ENCODE data around the gene ITGBL1. TPM values are rescaled to one million over a fixed set of nuclear protein-coding genes. Genes with fewer than 3 reads are reported as not detected.

ITGBL1 gene
- total RNA-seq, 1 donor from 2014 or later, result 5.1 TPM

DNA sequence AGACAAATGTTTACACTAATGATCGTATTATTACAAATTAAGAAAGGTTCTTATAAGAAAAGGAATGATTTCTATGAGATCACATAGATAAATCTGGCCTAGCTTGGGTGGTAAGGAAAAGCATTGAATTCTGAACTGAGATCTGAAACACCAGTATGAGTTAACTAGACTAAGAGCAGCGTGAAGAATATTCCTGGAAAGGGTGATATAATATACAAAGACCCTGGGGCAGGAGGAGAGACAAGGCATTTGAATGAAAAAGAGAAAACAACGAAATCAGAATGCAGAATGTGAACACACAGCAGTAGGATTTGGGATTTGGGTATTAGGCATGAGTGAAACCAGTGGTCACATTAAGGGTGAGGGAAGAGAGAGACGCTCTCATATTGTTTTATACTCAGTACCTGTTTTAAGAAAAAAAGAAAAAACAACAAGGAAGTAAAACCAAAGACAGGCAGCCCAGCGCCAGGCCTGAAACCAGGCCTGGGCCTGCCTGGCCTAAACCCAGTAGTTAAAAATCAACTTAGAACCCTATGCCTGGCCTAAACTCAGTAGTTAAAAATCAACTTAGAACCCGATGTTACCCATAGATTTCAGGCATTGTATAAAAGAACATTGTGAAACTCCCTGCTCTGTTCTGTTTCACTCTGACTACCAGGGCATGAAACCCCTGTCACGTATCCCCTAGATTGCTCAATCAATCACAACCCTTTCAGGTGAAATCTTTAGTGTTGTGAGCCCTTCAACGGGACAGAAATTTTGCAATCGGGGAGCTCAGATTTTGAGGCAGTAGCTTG lies 287.1 kb downstream of the ITGBL1 start:
- no peak for DNase-seq (ENCODE audit: low spot score)

DNA sequence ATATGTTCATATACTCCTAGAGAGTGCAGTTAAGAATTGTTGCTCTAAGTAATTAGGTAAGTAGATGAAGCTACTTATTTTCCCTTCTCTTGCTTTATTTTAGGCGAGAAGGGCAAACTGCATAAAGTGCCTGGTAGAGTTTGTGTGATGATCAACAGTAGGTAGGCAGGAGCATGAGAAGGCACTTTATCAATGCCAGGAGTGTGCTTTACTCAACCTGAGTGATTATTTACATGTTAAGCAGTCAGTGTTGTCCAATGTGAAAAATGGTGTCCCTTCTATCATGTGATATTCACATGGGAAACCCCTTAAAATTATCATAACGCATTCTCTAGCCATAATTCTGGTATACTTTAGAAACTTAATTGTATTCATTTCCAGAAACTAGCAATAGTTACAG lies 294.0 kb downstream of the ITGBL1 start:
- DNase-seq (ENCODE audit: low spot score), result no peak

DNA sequence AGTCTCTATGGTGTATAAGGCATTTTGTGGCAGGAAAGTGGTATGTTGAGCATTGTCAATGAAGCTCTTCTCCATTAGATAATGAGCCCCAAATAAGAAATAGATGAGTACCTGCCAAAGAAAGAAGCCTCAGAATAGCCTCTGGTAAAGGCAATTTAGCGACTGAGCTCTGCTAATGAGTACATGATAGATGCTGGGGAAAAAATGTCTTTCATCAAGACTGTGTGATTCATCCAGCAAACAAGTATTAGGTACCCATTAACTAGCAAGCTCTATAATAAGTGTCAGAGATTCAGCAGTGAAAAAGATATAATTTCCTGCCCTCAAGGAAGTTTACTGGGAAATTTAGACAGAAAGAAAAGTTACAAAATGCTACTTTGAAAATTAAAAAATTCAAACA lies 294.6 kb downstream of the ITGBL1 start:
- no peak for DNase-seq (ENCODE audit: low spot score)

DNA sequence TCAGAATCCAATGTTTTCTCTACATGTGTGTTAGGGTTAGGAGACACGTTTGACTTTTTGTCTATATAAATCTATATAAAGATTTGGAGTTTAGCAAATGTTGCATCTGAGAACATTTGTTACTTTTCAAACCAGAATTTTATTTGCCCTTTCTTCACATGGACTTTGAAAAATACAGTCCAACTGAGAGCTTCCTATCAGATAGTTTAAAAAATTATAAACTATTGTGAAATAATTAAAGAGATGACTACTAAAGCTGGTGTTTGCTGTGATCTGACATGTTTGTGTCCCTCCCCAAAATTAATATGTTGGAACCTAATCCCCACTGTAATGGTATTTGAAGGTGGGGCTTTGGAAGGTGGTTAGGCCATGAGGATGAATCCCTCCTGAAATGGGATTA lies 297.1 kb downstream of the ITGBL1 start:
- no peak for DNase-seq (ENCODE audit: low spot score)

DNA sequence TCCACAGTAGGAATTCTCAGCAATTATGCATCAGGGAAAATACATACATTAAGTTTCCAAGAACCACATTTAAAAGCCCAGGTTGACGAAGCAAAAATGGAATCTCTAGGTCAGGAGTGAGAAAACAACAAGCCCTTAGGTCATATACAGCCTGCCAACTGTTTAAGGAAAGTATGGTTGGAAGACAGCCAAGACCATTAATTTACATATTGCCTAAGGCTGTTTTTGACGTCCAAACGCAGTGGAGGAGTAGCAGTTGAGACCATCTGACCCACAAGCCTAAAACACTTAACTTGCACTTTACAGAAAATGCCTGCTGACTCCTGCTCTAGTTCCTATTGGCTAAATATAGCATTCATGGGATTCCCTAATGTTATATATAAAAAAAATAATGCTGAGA lies 299.0 kb downstream of the ITGBL1 start:
- peak; percentile 58 for DNase-seq (ENCODE audit: low spot score)

DNA sequence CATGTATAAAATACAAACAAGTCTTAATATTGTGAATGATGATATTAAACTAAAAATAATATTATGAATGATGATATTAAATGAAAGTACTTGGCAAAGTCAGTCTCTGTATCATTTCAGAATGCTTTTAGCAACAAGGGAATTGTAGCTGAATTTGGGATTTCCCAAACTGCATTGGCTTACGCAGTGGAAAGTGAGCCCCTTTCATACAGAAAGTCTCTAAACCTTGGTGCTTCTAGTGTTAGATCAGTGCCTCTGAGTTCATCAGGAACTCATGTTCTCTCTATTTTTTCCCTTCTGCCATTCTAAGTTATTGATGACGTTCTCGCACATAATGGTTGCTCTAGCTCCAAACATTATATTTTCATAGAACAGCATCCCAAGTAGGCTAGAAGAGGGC lies 300.0 kb downstream of the ITGBL1 start:
- DNase-seq (ENCODE audit: low spot score), result no peak

DNA sequence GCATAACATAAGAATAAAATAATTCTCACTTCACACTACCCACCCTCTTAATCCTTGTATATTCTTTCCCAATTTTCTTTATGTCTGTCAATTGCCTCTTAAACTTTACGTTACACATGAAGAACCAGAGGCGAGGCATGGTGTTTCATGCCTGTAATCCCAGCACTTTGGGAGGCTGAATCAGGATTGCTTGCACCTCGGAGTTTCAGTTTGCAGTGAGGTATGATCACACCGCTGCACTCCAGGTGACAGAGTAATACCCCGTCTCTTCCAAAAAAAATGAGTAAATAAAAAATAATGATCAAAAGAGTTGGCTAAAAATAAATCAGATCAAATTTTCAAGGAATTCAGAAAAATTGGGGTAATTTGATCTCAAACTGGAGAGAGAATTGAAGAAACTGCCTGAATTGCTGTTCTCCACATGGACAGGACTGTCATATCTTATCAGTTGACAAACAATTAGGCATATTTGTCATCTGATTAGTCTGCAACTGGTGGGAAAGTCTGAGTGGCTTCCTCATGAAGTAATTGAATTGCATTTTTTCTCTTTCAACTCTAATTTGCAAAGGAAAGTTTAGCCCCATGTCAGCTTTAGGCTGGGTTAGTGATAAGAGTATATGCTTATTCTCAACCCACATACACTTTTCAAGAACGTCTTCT lies 302.9 kb downstream of the ITGBL1 start:
- DNase-seq (ENCODE audit: low spot score), result no peak

DNA sequence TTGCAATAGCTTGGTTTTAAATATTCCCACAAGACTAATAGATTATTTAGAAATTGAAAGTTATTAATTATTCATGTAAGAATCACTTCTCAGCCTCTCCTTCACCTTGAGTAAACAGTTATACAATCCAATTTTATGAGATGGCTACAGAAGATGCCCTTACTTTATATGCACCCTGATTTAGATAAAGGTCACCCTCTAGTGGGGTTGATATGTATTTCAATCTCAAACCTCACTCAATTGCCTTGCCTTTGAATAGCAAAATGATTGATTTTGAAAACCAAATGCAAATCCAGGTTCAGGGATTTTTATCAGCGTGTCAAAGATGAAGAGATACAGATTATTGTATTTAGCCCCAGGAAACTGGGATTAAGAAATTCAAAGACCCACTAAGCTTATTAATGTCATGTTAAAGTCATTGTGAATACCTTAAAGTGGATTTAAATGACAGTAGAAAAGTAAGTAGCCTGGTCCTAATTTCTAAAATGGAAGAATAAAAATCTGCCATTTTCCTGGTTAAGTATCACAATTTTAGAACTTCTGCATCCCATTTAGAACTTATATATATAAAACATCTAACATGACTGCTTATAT lies 305.1 kb downstream of the ITGBL1 start:
- peak; percentile 22 for DNase-seq (ENCODE audit: low spot score)

DNA sequence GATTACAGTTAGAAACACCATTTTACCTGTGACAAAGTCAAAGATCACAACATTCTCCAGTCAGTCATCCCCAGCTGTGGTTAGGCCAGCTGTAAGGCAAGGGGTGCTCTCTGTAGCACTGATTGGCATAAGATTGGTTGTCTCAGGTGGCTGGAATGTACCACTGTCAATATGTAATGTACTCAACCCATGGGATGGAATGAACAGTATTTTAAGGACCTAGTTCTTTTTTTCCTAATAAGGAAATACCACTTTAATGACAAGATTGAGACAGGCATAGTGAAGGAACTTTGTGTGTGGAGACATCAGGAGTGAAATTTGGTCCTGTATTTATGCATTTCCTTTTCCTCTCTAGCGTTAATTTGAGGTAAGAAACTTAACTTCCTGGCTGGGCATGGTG lies 310.7 kb downstream of the ITGBL1 start:
- no peak for DNase-seq (ENCODE audit: low spot score)

Other genes starting within 250 kb of the ITGBL1 start
- 4.8 TPM for gene NALCN, start 36.2 kb upstream of the ITGBL1 start, total RNA-seq (ENCODE audit: insufficient read depth, low replicate concordance)

Data from umbilical cord (tissue), 2 donors.